HG02970 (cell line): Measurements from ENCODE around the gene SMIM15.

Source experiments
- ATAC-seq: cut with Tn5 transposase; IDR thresholded peaks from one replicate; pipeline ENCODE4 v1.9.1; 2021; ENCODE audit warnings: mild to moderate bottlenecking, moderate library complexity, moderate number of reproducible peaks; ENCODE audit not compliant: unreplicated experiment, low FRiP score

The SMIM15 gene

GRCh38 chr5:61162832-61163567 is 732 bp upstream of the SMIM15 start:
- no peak for ATAC-seq

DNA sequence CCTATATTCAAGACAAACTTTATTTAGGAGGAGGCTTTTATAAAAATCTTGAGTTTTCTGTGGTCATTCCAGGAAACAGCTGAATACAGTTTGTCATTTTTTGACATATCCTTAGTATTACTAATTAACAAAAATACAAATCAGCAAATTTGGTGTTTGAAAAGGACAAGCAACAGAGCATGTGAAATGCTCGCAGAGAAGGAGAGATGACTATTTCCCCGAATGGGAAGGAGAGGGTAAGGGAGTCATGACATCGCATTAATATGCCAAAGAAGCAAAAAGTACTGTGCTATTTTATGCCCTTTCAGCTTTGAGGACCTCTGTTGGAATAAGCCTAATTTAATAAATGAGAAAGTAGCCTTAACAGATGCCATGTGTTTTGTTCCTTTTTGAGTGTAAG is 1.8 kb downstream of the SMIM15 start:
- no peak for ATAC-seq

- ATAC-seq, result no peak
Observed at GRCh38 chr5:61159836-61160235, 2.4 kb downstream of the SMIM15 start.

GRCh38 chr5:61159070-61159469 is 3.2 kb downstream of the SMIM15 start:
- no peak for ATAC-seq

DNA sequence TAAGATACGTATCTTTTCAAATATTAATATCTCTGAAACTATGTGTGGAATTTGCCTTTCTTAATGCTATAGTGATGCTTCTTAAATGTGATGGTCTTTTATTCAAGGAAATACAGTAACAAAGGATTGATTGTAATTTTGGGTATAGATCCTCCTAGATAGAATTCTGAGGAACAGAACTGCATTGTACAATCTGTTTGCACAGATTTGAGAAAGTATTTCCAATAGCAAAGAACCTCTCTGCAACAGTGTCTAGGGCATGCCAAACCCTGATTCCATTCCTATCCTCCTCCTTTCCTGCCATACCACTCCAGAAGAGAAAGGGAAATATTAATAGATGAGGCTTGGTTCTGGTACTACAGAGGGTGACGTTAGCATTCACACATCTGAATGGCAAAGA is 10.4 kb downstream of the SMIM15 start:
- no peak for ATAC-seq

- ATAC-seq, result no peak
Observed at GRCh38 chr5:61148515-61148914, 13.8 kb downstream of the SMIM15 start.

GRCh38 chr5:61142811-61143210 is 19.5 kb downstream of the SMIM15 start:
- ATAC-seq, result no peak

- no peak for ATAC-seq
Observed at GRCh38 chr5:61142391-61142790, 19.9 kb downstream of the SMIM15 start.

DNA sequence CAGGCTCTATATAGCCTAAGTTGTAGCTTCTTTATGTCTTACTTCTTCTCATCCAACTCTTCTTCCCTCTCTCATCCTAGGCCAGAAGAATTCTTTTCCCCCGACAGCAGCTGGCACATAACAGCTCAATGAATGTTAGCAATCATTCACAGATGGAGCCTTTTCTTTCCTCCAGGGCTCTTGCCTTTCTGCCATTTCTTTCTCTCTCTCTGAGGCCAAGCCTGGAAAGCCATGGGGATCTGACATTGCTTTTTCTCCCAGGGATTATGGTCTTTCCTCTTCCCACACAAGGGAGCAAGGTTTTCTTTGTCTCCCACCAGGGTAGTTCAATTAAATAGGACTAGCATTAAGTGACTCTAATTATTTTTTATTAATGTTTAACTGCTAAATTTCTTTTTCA is 20.5 kb downstream of the SMIM15 start:
- no peak for ATAC-seq

- ATAC-seq, result no peak
Observed at GRCh38 chr5:61139931-61140330, 22.3 kb downstream of the SMIM15 start.

GRCh38 chr5:61139094-61139873 is 23.0 kb downstream of the SMIM15 start:
- ATAC-seq, result no peak

DNA sequence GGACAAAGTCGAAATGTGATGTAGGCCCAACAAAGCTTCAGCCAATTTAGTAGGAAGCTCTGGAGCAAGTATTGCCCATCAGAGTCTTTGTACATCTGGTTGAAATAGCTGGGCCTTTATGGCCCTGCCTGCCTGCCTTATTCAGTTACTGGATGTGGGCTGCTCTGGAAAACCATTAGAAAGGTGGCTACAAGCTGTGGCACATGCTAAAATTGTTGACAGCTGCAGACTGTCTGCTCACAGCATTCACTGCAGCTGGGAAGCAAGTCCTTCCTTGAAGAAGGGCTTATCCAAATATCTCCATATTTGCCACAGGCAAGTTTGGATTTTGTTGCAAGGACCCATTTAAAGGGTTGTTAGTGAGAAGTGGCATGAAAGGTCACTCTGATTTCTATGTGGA is 24.4 kb downstream of the SMIM15 start:
- no peak for ATAC-seq

DNA sequence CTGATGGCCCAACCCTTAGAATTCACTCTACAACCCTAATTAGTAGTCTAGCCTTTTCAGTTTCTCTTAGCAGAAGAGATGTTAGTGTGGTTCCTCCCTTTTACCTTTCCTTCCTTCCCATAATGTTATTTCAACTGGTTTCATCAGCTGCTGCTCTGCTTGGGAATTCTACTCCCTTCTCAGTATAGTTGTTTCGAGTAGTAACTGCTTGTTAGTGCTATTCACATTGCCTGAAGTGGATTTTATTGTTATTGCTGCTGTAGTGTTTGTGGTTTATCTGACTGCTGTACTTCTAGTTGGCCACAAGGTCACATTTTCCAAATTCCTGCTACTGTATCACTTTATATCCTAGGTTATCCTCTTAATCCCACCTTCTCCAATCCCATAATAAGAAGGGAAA is 29.7 kb downstream of the SMIM15 start:
- ATAC-seq, result no peak

DNA sequence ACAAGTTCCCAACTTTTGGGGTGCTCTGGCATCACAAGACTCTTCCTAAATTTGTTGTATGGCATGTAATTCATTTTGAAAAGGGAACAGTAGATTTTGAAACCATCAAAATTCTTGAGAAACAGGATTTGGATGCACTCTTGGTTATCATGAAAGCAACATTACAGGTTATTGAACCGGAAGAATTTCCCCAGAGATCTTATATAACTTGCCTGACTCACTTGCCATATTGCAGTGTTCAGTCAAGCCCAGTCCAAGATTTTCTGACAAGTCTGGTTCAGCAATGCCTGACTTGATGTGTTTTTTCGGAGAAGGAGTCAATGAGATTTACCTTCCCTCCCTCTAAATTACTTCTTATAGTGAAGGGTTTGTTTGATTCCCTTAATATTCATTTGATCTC is 32.0 kb downstream of the SMIM15 start:
- ATAC-seq, result no peak

GRCh38 chr5:61123145-61123544 is 39.1 kb downstream of the SMIM15 start:
- ATAC-seq, result no peak

GRCh38 chr5:61120534-61120933 is 41.7 kb downstream of the SMIM15 start:
- no peak for ATAC-seq

- no peak for ATAC-seq
Observed at GRCh38 chr5:61119066-61119465, 43.2 kb downstream of the SMIM15 start.

DNA sequence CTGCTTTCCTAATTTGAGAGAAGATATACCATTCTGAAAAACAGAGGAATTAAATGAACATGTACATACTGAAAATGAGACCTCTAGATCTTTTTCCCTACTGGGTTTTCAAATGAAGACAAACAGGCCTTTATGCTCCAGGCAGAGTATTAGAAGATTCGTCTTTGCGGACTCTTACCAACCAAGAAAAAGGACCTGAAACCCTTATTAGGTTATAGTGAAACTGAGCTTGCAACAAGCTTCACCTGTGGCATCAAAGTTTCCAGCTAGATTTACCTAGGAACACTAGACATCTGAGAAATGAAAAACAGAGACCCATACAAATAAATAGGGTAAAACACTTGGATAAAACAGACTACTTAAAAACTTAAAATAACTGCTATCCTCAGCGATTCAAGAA is 46.3 kb downstream of the SMIM15 start:
- no peak for ATAC-seq

DNA sequence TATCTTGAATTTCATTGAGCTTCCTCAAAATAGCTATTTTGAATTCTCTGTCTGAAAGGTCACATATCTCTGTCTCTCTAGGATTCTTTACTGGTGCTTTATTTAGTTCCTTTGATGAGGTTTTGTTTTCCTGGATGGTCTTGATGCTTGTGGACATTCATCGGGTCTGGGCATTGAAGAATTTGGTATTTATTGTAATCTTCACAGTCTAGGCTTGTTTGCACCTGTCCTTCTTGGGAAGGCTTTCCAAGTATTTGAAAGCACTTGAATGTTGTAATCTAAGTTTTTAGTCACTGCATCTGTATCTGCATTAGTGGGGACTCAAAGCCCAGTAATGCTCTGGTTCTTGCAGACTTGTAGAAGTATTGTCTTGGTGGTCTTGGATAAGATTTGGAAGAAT is 47.8 kb downstream of the SMIM15 start:
- ATAC-seq, result no peak
